NT2/D1 (cell line): ENCODE results near the gene BRPF3.
A peak's percentile ranks its signal among the peaks of the same experiment; 100 is the strongest.

Experiments
- DNase-seq: peaks from one replicate; pipeline ENCODE4 v3.0.0-alpha.2; 2011; ENCODE audit warnings: low read depth, low spot score
- H3K27me3 ChIP-seq: 2 replicates; pipeline ENCODE4 v1.6.0; 2011; ENCODE audit warnings: mild to moderate bottlenecking; ENCODE audit not compliant: insufficient read length, insufficient read depth
- H3K36me3 ChIP-seq: 2 replicates; pipeline ENCODE4 v1.6.1; 2011; ENCODE audit warnings: mild to moderate bottlenecking, low read length, mixed read lengths; ENCODE audit not compliant: insufficient read depth, insufficient read length
- H3K4me1 ChIP-seq: 2 replicates; pipeline ENCODE4 v1.5.1; 2011; ENCODE audit not compliant: insufficient read depth, insufficient read length
- H3K4me3 ChIP-seq: 2 replicates; pipeline ENCODE4 v1.5.1; 2011; ENCODE audit warnings: low read depth; ENCODE audit not compliant: insufficient read length
- H3K9ac ChIP-seq: 2 replicates; pipeline ENCODE4 v1.6.0; 2011; ENCODE audit warnings: low read depth; ENCODE audit not compliant: insufficient read length
- H3K9me3 ChIP-seq: 2 replicates; pipeline ENCODE4 v1.5.1; 2011; ENCODE audit warnings: mild to moderate bottlenecking, low read length; ENCODE audit not compliant: insufficient read depth
- SUZ12 ChIP-seq: IDR thresholded peaks from 2 replicates; pipeline ENCODE4 v1.6.1; 2011; ENCODE audit not compliant: insufficient read length, insufficient read depth; ENCODE audit errors: extremely low read depth
- YY1 ChIP-seq: IDR thresholded peaks from 2 replicates; pipeline ENCODE4 v1.6.1; 2011; ENCODE audit not compliant: insufficient read length, insufficient read depth
- ZNF274 ChIP-seq: IDR thresholded peaks from 2 replicates; pipeline ENCODE4 v1.6.1; 2011; ENCODE audit warnings: mild to moderate bottlenecking, low read depth, low read length

Gene BRPF3

DNA sequence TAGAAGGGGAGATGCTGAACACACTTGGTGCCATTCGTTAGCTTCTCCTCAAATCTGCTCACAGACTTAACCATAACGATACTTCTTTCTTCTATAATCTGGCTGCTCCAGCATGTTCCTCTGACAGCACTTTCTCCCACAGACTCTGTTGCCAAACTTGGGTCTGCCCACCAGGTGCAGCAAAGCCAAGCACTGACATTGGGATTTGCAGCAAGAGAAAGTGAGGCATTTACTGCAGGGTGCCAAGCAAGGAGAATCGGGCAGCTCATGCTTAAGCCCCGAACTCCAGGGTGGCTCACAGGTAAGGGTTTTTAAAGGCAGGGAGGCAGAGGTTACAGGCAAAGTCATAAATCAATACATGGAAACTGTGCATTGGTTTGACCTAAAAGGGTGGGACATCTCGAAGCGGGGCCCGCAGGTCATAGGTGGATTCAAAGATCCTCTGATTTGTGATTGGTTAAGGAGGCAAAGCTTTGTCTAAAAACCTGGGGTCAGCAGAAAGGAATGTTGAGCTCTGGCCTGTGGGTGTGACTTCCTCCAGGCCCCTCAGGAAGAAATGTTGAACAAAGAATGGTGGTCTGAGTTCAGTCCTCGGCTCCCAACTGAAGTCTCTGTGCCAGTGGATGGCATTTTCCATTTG is 48.2 kb downstream of the BRPF3 start:
- peaks cover 3% of the 10 kb centered on the region for H3K4me1 ChIP-seq

DNA sequence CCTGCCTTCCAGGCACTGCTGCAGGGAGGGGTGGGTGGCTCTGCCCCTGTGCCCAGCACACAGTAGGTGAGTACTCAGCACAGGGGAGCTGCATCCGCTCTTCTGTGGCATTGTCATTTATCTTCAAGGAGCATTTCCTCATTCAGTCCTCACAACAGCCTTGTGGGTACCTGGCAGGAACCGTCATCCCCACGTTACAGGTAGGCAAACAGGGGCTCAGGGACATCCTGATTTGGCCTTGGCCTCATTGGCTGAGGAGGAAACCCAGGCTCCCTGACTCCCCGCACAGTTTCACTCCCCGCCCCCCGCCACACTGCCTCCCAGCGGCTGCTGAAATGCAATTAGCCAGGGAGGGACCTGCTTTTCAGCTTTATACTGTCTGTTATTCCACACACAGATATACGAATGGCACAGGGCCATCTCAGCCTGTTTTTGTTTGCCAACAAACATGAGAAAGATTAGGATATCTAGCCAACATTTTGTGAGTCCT is 49.1 kb downstream of the BRPF3 start:
- Histone ChIP-seq H3K9ac (no peak overlapping the region), H3K36me3 (no peaks in the 10 kb centered on the region), H3K4me3 (no peak overlapping the region), H3K27me3 (no peaks in the 10 kb centered on the region), H3K4me1 (peaks cover 3% of the 10 kb centered on the region), H3K9me3 (no peaks in the 10 kb centered on the region)
- TF ChIP-seq YY1: no peak
- no peak for TF ChIP-seq ZNF274
- TF ChIP-seq SUZ12: no peak
- DNase-seq: no peak

More for the DNA sequence above, 48.2 kb downstream of the BRPF3 start:
- H3K9ac ChIP-seq: no peak overlapping the region
- DNase-seq: peak; percentile 23
- H3K27me3 ChIP-seq: no peaks in the 10 kb centered on the region
- H3K9me3 ChIP-seq: no peaks in the 10 kb centered on the region
- no peak overlapping the region for H3K4me3 ChIP-seq
- H3K36me3 ChIP-seq: no peaks in the 10 kb centered on the region
- TF ChIP-seq ZNF274: no peak
- no peak for TF ChIP-seq SUZ12
- TF ChIP-seq YY1: no peak

DNA sequence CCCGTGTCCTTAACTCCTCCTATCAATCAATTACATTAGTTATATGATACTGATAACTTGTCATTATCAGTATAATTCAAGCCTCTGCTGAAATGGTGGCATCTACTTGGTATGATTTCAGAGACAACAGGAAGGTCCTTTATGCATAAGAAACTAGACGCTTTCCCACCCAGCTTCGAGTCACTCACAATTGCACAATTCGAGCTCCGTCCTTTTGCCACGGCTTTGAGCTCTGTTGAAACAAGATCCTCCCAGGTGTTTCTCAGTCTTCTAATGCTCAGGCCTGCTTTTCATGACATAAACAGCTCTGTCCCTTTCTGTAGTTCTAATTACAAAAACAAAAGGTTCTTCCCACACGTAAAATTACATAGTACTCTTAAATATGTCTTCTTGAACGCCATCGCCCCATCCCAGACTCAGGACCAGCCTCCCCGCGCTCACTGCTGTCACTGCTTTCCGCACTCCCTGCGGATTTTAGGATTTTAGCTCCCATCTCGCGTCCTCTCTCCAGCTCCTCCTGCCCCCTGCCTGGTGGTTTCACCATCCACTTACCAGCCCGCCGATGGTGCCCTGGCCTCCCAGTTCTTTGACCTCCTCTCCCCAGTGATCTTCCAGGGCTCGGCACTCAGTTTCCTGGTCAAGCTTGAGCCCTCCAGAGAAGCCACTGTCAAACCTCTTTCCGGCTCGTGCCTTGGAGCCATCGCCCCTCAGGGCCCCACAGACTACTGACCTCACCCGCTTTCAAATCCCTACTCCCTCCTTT is 50.1 kb downstream of the BRPF3 start:
- Histone ChIP-seq H3K9ac (no peak overlapping the region), H3K9me3 (no peaks in the 10 kb centered on the region), H3K36me3 (no peaks in the 10 kb centered on the region), H3K4me1 (peaks cover 3% of the 10 kb centered on the region), H3K4me3 (no peak overlapping the region), H3K27me3 (no peaks in the 10 kb centered on the region)
- DNase-seq: no peak
- TF ChIP-seq SUZ12: no peak
- TF ChIP-seq YY1: no peak
- TF ChIP-seq ZNF274: no peak

DNA sequence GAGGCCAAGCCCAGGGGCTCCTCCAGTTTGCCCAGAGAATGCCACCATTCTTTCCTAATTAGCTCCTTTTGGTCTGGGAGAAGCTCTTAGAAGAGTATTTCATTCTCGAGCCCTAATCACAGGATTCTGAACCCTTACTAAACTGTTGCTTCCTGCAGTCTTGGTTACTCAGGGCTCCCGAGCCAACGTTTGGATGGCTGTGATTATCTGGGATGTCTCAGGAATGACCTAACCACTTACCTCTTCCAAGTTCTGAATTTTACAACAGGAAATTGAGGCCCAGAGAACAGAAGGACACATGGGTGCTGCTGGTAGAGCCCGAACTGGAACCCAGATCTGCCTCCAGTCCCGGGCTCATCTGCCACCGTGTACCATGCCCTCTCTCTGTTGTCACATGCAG is 51.1 kb downstream of the BRPF3 start:
- H3K4me3 ChIP-seq: no peak overlapping the region
- H3K9me3 ChIP-seq: no peaks in the 10 kb centered on the region
- TF ChIP-seq SUZ12 (no peak), YY1 (no peak), ZNF274 (no peak)
- no peak overlapping the region for H3K9ac ChIP-seq
- no peak for DNase-seq
- H3K27me3 ChIP-seq: no peaks in the 10 kb centered on the region
- peaks cover 3% of the 10 kb centered on the region for H3K4me1 ChIP-seq
- no peaks in the 10 kb centered on the region for H3K36me3 ChIP-seq

DNA sequence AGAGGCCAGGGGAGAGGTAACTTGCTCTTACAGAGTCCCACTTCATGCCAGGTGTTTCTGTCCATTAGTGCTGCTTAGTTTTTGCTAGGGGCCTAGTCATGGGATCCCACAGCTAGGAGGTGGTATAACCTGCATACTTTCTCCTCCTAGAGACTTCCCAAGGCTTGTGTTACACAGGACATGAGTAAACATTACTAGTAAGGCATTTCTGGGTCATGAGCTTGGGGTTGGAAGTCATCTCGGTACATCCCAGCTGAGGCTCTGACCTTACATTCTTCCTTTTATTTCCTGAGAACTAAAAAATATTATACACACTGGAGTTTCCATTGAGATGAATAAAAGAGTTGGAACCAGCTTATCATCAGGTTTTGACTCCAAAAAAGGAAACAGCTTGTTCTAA is 52.4 kb downstream of the BRPF3 start:
- H3K36me3 ChIP-seq: no peaks in the 10 kb centered on the region
- no peaks in the 10 kb centered on the region for H3K9me3 ChIP-seq
- H3K4me3 ChIP-seq: no peak overlapping the region
- H3K4me1 ChIP-seq: peaks cover 3% of the 10 kb centered on the region
- H3K9ac ChIP-seq: no peak overlapping the region
- TF ChIP-seq ZNF274 (no peak), SUZ12 (no peak), YY1 (no peak)
- no peak for DNase-seq
- H3K27me3 ChIP-seq: no peaks in the 10 kb centered on the region

DNA sequence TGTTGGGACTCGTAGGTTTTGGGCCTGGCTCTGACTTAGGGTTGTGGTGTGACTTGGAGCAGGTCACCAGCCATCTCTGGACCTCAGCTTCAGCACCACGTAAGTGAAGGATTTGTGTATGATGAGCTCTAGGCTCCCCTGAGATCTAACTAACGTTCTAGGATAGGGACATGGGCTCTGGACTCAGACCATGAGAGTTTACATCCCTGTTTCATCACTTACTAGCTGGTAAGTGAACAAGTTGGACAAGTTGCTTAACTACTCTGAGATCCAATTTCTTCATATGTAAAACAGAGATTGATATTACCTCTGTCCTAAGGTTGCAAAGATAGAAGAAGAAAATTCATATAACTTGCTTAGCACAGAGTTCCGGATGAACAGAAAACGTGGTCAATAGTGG is 53.0 kb downstream of the BRPF3 start:
- no peak for TF ChIP-seq SUZ12
- TF ChIP-seq ZNF274: no peak
- TF ChIP-seq YY1: no peak
- peaks cover 3% of the 10 kb centered on the region for H3K4me1 ChIP-seq
- no peaks in the 10 kb centered on the region for H3K9me3 ChIP-seq
- H3K4me3 ChIP-seq: no peak overlapping the region
- no peak overlapping the region for H3K9ac ChIP-seq
- H3K36me3 ChIP-seq: no peaks in the 10 kb centered on the region
- H3K27me3 ChIP-seq: no peaks in the 10 kb centered on the region
- no peak for DNase-seq

DNA sequence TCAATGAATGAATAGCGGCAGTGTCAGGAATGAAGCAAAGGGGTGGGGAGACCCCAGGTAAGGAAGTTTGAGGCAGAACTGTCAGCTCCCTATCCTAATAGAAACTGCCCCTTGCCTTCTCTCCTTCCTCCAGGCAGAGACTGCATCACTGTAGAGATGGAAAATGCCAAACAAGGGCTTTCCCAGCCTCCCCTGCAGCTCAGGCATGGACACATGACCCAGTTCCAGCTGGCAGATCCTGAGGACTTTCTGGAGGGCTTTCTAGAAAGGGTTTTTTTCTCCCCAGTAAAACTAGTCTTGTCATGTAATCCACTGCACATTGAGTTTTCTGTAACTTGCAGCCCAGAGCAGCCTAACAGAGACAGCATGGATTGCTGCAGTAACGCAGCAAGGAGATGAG is 55.5 kb downstream of the BRPF3 start:
- Histone ChIP-seq H3K27me3 (no peaks in the 10 kb centered on the region), H3K9ac (no peak overlapping the region), H3K36me3 (no peaks in the 10 kb centered on the region), H3K9me3 (no peaks in the 10 kb centered on the region), H3K4me1 (no peaks in the 10 kb centered on the region), H3K4me3 (no peak overlapping the region)
- TF ChIP-seq ZNF274 (no peak), YY1 (no peak), SUZ12 (no peak)
- no peak for DNase-seq
